Measurements from ENCODE around the gene CYP2D6.
"Not testable (repeated sequence)": the region's sequence is repeated elsewhere in the genome, so short reads cannot be mapped to it uniquely, and the experiment has no call there.

The CYP2D6 gene

DNA sequence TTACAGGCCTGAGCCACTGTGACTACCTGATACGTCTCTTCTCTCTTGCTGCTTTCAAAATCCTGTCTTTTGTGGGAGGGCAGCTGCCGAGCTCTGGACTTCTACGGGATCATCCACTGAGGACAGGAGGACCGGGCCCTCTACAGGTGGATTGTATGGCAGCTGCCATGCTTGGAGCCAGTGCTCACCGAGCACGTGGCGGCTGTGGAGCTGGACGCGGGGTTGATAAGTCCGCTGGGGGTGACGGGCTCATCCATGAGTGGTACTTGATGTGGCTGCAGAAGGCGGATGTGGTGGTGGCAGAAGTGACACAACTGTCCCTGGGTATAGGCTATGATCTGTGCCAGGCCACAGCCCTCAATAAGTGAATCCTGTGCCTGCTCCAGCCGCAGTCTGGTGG is 1.8 kb upstream of the CYP2D6 start:
- H3K4me2 ChIP-seq (ENCODE audit: insufficient read depth, low read length), result no peak overlapping the region
- H3K36me3 ChIP-seq (ENCODE audit: insufficient read depth, low read length), result no peaks in the 10 kb centered on the region
- H4K20me1 ChIP-seq (ENCODE audit: insufficient read depth, low read length), result no peaks in the 10 kb centered on the region
- no peaks in the 10 kb centered on the region for H3K9me3 ChIP-seq (ENCODE audit: insufficient read depth, low read length, severe bottlenecking)
- no peak overlapping the region for H3K4me3 ChIP-seq (ENCODE audit: low read depth in 1 of 2, low read length in 2 of 2)
- DNase-seq (no peak), ATAC-seq (ENCODE audit: insufficient read depth, low read depth) (peak; percentile 10; the same call in 1 of the 3 replicates)
- no peak overlapping the region for H3K9ac ChIP-seq (ENCODE audit: low read depth, low read length)
- no peaks in the 10 kb centered on the region for H3K4me1 ChIP-seq (ENCODE audit: insufficient read depth, low read length)
- no peak overlapping the region for H3K27ac ChIP-seq (ENCODE audit: low read length)
- no peak overlapping the region for H2AFZ ChIP-seq (ENCODE audit: low read depth, low read length)
- H3K27me3 ChIP-seq (ENCODE audit: insufficient read depth, low read length, poor library complexity), result no peaks in the 10 kb centered on the region
- H3K79me2 ChIP-seq (ENCODE audit: insufficient read depth, low read length), result no peaks in the 10 kb centered on the region
- no peak for TF ChIP-seq EZH2 (IDR thresholded peaks at IDR 0.05; ENCODE audit: borderline replicate concordance, low read depth, low read length, severe bottlenecking)
- TF ChIP-seq, protein P1, sequence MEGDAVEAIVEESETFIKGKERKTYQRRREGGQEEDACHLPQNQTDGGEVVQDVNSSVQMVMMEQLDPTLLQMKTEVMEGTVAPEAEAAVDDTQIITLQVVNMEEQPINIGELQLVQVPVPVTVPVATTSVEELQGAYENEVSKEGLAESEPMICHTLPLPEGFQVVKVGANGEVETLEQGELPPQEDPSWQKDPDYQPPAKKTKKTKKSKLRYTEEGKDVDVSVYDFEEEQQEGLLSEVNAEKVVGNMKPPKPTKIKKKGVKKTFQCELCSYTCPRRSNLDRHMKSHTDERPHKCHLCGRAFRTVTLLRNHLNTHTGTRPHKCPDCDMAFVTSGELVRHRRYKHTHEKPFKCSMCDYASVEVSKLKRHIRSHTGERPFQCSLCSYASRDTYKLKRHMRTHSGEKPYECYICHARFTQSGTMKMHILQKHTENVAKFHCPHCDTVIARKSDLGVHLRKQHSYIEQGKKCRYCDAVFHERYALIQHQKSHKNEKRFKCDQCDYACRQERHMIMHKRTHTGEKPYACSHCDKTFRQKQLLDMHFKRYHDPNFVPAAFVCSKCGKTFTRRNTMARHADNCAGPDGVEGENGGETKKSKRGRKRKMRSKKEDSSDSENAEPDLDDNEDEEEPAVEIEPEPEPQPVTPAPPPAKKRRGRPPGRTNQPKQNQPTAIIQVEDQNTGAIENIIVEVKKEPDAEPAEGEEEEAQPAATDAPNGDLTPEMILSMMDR (IDR thresholded peaks at IDR 0.05; ENCODE audit: borderline replicate concordance, extremely low read depth, low read length, poor library complexity, severe bottlenecking), result no peak

DNA sequence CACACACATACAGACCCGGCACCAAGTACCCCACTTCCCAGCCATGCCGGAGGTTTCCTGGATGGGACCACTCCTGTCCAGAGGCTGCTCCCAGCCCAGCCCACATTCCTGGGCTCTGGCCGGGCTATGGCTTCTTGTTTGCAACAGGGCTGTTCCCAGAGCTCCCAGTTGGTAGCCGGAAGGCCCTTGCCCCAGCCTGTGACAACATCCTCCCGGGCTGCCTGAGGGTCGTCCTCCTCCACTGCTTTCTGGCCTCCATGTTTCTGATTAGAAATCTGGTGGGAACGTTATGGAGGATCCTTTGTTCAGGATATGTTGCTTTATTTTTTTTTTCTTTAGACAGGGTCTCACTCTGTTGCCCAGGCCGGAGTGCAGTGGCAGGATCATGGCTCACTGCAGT is 952 bp upstream of the CYP2D6 start:
- TF ChIP-seq, protein P1 (IDR thresholded peaks at IDR 0.05; ENCODE audit: borderline replicate concordance, extremely low read depth, low read length, poor library complexity, severe bottlenecking), result no peak
- no peak for TF ChIP-seq EZH2 (IDR thresholded peaks at IDR 0.05; ENCODE audit: borderline replicate concordance, low read depth, low read length, severe bottlenecking)
- no peaks in the 10 kb centered on the region for H4K20me1 ChIP-seq (ENCODE audit: insufficient read depth, low read length)
- H2AFZ ChIP-seq (ENCODE audit: low read depth, low read length), result no peak overlapping the region
- no peak overlapping the region for H3K4me3 ChIP-seq (ENCODE audit: low read depth in 1 of 2, low read length in 2 of 2)
- H3K9ac ChIP-seq (ENCODE audit: low read depth, low read length), result no peak overlapping the region
- H3K27me3 ChIP-seq (ENCODE audit: insufficient read depth, low read length, poor library complexity), result no peaks in the 10 kb centered on the region
- no peak overlapping the region for H3K27ac ChIP-seq (ENCODE audit: low read length)
- H3K4me1 ChIP-seq (ENCODE audit: insufficient read depth, low read length), result no peaks in the 10 kb centered on the region
- H3K9me3 ChIP-seq (ENCODE audit: insufficient read depth, low read length, severe bottlenecking), result no peaks in the 10 kb centered on the region
- no peak overlapping the region for H3K4me2 ChIP-seq (ENCODE audit: insufficient read depth, low read length)
- no peaks in the 10 kb centered on the region for H3K79me2 ChIP-seq (ENCODE audit: insufficient read depth, low read length)
- H3K36me3 ChIP-seq (ENCODE audit: insufficient read depth, low read length), result no peaks in the 10 kb centered on the region
- ATAC-seq (ENCODE audit: insufficient read depth, low read depth) (no peak), DNase-seq (no peak)

DNA sequence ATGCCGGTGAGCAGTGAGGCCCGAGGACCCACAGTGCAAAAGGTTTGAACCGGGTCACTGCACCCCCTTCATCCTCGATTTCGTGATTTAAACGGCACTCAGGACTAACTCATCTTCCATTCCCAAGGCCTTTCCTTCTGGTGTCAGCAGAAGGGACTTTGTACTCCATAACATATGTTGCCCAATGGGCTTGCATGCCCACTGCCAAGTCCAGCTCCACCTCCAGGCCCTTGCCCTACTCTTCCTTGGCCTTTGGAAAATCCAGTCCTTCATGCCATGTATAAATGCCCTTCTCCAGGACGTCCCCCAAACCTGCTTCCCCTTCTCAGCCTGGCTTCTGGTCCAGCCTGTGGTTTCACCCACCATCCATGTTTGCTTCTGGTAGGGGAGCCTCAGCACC is 428 bp downstream of the CYP2D6 start:
- not testable (repeated sequence) for H3K4me3 ChIP-seq (ENCODE audit: low read depth in 1 of 2, low read length in 2 of 2); H4K20me1 ChIP-seq (ENCODE audit: insufficient read depth, low read length); H3K4me2 ChIP-seq (ENCODE audit: insufficient read depth, low read length); H2AFZ ChIP-seq (ENCODE audit: low read depth, low read length); DNase-seq; ATAC-seq (ENCODE audit: insufficient read depth, low read depth); H3K27me3 ChIP-seq (ENCODE audit: insufficient read depth, low read length, poor library complexity); H3K9me3 ChIP-seq (ENCODE audit: insufficient read depth, low read length, severe bottlenecking); H3K4me1 ChIP-seq (ENCODE audit: insufficient read depth, low read length); H3K36me3 ChIP-seq (ENCODE audit: insufficient read depth, low read length); H3K27ac ChIP-seq (ENCODE audit: low read length); H3K79me2 ChIP-seq (ENCODE audit: insufficient read depth, low read length); H3K9ac ChIP-seq (ENCODE audit: low read depth, low read length)

DNA sequence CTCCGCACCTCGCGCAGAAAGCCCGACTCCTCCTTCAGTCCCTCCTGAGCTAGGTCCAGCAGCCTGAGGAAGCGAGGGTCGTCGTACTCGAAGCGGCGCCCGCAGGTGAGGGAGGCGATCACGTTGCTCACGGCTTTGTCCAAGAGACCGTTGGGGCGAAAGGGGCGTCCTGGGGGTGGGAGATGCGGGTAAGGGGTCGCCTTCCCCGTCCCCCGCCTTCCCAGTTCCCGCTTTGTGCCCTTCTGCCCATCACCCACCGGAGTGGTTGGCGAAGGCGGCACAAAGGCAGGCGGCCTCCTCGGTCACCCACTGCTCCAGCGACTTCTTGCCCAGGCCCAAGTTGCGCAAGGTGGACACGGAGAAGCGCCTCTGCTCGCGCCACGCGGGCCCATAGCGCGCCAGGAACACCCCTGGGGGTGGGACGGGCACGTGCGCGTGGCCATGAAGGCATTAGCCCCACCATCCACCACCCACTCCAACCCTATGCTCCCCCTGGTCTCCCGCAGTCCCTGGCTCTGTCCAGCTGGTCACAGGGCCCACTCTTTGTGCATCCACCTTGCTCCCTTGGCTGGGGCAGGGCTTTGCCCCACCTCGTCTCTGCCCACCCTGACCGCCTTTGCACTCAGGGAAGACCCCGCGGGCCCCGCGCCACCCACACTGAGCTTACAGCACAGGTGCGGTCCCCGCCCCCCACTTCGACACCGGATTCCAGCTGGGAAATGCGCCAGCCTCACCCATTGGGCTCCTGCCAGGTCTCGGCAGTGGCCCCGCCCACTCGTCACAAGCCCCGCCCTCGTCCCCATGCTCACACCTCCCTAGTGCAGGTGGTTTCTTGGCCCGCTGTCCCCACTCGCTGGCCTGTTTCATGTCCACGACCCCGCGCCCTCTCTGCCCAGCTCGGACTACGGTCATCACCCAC is 1.6 kb downstream of the CYP2D6 start:
- ATAC-seq (ENCODE audit: insufficient read depth, low read depth); H3K4me2 ChIP-seq (ENCODE audit: insufficient read depth, low read length); H3K9ac ChIP-seq (ENCODE audit: low read depth, low read length); H3K9me3 ChIP-seq (ENCODE audit: insufficient read depth, low read length, severe bottlenecking); H3K27ac ChIP-seq (ENCODE audit: low read length); H2AFZ ChIP-seq (ENCODE audit: low read depth, low read length); H3K79me2 ChIP-seq (ENCODE audit: insufficient read depth, low read length); H3K27me3 ChIP-seq (ENCODE audit: insufficient read depth, low read length, poor library complexity); H3K36me3 ChIP-seq (ENCODE audit: insufficient read depth, low read length); H3K4me1 ChIP-seq (ENCODE audit: insufficient read depth, low read length); H3K4me3 ChIP-seq (ENCODE audit: low read depth in 1 of 2, low read length in 2 of 2); H4K20me1 ChIP-seq (ENCODE audit: insufficient read depth, low read length); DNase-seq: not testable (repeated sequence)

DNA sequence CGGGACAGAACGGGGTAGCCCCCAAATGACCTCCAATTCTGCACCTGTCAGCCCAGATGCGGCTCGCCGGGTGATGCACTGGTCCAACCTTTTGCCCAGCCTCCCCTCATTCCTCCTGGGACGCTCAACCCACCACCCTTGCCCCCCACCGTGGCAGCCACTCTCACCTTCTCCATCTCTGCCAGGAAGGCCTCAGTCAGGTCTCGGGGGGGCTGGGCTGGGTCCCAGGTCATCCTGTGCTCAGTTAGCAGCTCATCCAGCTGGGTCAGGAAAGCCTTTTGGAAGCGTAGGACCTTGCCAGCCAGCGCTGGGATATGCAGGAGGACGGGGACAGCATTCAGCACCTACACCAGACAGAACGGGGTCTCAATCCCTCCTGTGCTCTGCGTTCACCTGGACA is 2.6 kb downstream of the CYP2D6 start:
- not testable (repeated sequence) for H3K79me2 ChIP-seq (ENCODE audit: insufficient read depth, low read length); H3K27ac ChIP-seq (ENCODE audit: low read length); DNase-seq; H3K36me3 ChIP-seq (ENCODE audit: insufficient read depth, low read length); H3K9me3 ChIP-seq (ENCODE audit: insufficient read depth, low read length, severe bottlenecking); H3K9ac ChIP-seq (ENCODE audit: low read depth, low read length); H2AFZ ChIP-seq (ENCODE audit: low read depth, low read length); H4K20me1 ChIP-seq (ENCODE audit: insufficient read depth, low read length); H3K27me3 ChIP-seq (ENCODE audit: insufficient read depth, low read length, poor library complexity); ATAC-seq (ENCODE audit: insufficient read depth, low read depth); H3K4me3 ChIP-seq (ENCODE audit: low read depth in 1 of 2, low read length in 2 of 2); H3K4me1 ChIP-seq (ENCODE audit: insufficient read depth, low read length); H3K4me2 ChIP-seq (ENCODE audit: insufficient read depth, low read length)
